Nephron progenitor cell (in vitro differentiated cells): ENCODE measurements around the gene DLEU7.

Experiments
- DNase-seq: peaks from one replicate; pipeline ENCODE4 v3.0.0; 2021
- H3K27ac Mint-ChIP-seq: 2 replicates; pipeline ENCODE4 v1.8.0; 2021; ENCODE audit warnings: mild to moderate bottlenecking, moderate library complexity, mixed read lengths
- H3K27me3 Mint-ChIP-seq: 2 replicates; pipeline ENCODE4 v1.8.0; 2021; ENCODE audit warnings: mild to moderate bottlenecking, low read depth, mixed read lengths; ENCODE audit not compliant: poor library complexity
- H3K36me3 Mint-ChIP-seq: 2 replicates; pipeline ENCODE4 v1.8.0; 2021; ENCODE audit warnings: low read depth, mixed read lengths
- H3K4me1 Mint-ChIP-seq: 2 replicates; pipeline ENCODE4 v1.8.0; 2021; ENCODE audit warnings: mixed read lengths
- H3K4me3 Mint-ChIP-seq: 2 replicates; pipeline ENCODE4 v1.8.0; 2021; ENCODE audit warnings: mild to moderate bottlenecking, moderate library complexity, mixed read lengths
- H3K9me3 Mint-ChIP-seq: 2 replicates; pipeline ENCODE4 v1.8.0; 2021; ENCODE audit warnings: mild to moderate bottlenecking, moderate library complexity, mixed read lengths
- CTCF ChIP-seq: fragments of 200-600 bp; sonication (generic); IDR thresholded peaks from 2 replicates; pipeline ENCODE4 v1.5.0; 2021; ENCODE audit warnings: antibody characterized with exemption

DLEU7 gene

DNA sequence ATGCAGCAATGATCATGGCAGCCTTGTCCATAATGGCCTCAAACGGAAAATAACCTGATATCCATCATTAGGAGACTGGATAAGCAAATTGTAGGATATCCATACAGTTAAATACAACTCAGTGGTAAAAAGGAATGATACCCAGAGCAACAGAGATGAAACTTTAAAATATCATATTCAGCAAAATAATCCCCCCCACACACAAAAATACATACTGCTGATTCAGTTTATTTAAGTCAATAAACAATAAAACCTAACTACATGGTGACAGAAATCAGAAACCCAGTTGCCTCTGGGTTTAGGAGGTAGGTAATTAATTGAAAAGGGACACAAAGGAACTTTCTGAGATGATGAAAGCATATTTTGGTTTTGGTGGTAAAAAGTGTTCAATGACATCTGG is 27.9 kb upstream of the DLEU7 start:
- no peaks in the 10 kb centered on the region for H3K27me3 Mint-ChIP-seq
- no peak for DNase-seq
- peaks cover 5% of the 10 kb centered on the region for H3K4me1 Mint-ChIP-seq
- no peak for TF ChIP-seq CTCF
- no peak overlapping the region for H3K27ac Mint-ChIP-seq
- peaks cover 4% of the 10 kb centered on the region for H3K9me3 Mint-ChIP-seq
- no peak overlapping the region for H3K4me3 Mint-ChIP-seq
- peaks cover 4% of the 10 kb centered on the region for H3K36me3 Mint-ChIP-seq

DNA sequence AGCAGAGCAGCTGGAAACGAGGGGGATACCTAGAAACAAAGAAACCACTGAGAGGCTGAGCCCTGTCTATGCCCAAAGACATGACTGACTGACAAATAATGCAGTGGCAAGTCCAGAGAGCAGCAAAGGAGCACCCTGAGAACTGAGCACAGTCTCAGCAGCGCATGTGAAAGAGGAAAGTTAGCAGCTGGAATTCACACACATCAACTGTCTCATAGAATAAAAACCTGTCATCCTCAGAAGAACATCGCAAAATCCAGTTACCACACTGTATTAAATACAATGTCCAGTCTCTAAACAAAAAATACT is 24.1 kb upstream of the DLEU7 start:
- no peak overlapping the region for H3K27ac Mint-ChIP-seq
- DNase-seq = no peak
- no peaks in the 10 kb centered on the region for H3K27me3 Mint-ChIP-seq
- H3K36me3 Mint-ChIP-seq = peaks cover 4% of the 10 kb centered on the region
- no peak for TF ChIP-seq CTCF
- no peak overlapping the region for H3K4me3 Mint-ChIP-seq
- peaks cover 14% of the 10 kb centered on the region for H3K9me3 Mint-ChIP-seq
- H3K4me1 Mint-ChIP-seq = no peaks in the 10 kb centered on the region

- Mint-ChIP-seq H3K4me3 (no peak overlapping the region), H3K4me1 (no peaks in the 10 kb centered on the region), H3K27me3 (no peaks in the 10 kb centered on the region), H3K9me3 (peaks cover 19% of the 10 kb centered on the region), H3K27ac (no peak overlapping the region), H3K36me3 (peaks cover 4% of the 10 kb centered on the region)
- no peak for TF ChIP-seq CTCF
- DNase-seq = no peak
Observed at GRCh38 chr13:50866817-50867636, 23.5 kb upstream of the DLEU7 start.

DNA sequence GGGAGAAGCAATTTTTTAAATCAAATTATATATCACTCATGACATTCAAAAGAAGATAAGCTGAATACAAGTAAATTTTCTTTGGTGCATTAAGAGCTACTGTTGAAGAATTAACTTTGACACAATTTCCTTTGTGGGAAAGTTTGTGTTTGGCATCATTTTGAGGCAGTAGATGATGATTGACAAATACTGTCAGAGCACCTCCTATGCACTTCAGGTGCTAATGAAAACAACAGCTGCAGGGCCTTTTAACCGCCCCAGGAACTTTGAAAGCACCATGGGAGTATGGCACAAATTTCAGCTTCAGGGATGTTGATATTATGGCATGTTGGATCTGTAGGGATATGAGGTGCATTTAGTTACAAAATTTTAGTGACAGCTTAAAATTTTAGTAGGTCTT is 21.0 kb upstream of the DLEU7 start:
- Mint-ChIP-seq H3K4me1 (no peaks in the 10 kb centered on the region), H3K27ac (no peak overlapping the region), H3K4me3 (no peak overlapping the region), H3K9me3 (peaks cover 38% of the 10 kb centered on the region), H3K36me3 (peaks cover 7% of the 10 kb centered on the region), H3K27me3 (no peaks in the 10 kb centered on the region)
- no peak for DNase-seq
- TF ChIP-seq CTCF = no peak

GRCh38 chr13:50855681-50856080 is 12.2 kb upstream of the DLEU7 start:
- peaks cover 48% of the 10 kb centered on the region for H3K9me3 Mint-ChIP-seq

More at GRCh38 chr13:50855681-50856080, 12.2 kb upstream of the DLEU7 start:
- no peak for DNase-seq
- peaks cover 36% of the 10 kb centered on the region for H3K36me3 Mint-ChIP-seq
- H3K4me1 Mint-ChIP-seq = peaks cover 5% of the 10 kb centered on the region
- H3K27me3 Mint-ChIP-seq = no peaks in the 10 kb centered on the region
- H3K27ac Mint-ChIP-seq = no peak overlapping the region
- no peak for TF ChIP-seq CTCF
- no peak overlapping the region for H3K4me3 Mint-ChIP-seq
